Testis (tissue), 5 donors: ENCODE measurements around the gene CDH24. TPM values are rescaled to one million over a fixed set of nuclear protein-coding genes. Genes with fewer than 3 reads are reported as not detected.

ENCODE experiments used
- DNase-seq: peaks from one replicate; pipeline ENCODE4 v3.0.0-alpha.2; 2019
- H3K27ac ChIP-seq, 2 donors: fragments of 200-600 bp; sonication (generic); one replicate each; pipeline ENCODE4 v1.5.1; 2019
- H3K27me3 ChIP-seq: fragments of 200-600 bp; sonication (generic); one replicate; pipeline ENCODE4 v1.5.1; 2019
- H3K36me3 ChIP-seq: fragments of 200-600 bp; sonication (generic); one replicate; pipeline ENCODE4 v1.5.1; 2017; ENCODE audit warnings: low read depth; ENCODE audit errors: missing control alignments
- H3K4me1 ChIP-seq: fragments of 200-600 bp; sonication (generic); one replicate; pipeline ENCODE4 v1.5.1; 2019
- H3K4me3 ChIP-seq, 2 donors: fragments of 200-600 bp; sonication (generic); one replicate each; pipeline ENCODE4 v1.5.1; 2017 to 2019
- H3K9me3 ChIP-seq: fragments of 200-600 bp; sonication (generic); one replicate; pipeline ENCODE4 v1.5.1; 2017
- POLR2A ChIP-seq: fragments of 450-650 bp; IDR thresholded peaks from one replicate; pipeline ENCODE4 v1.6.1; 2017; ENCODE audit warnings: antibody characterized with exemption, mild to moderate bottlenecking, moderate library complexity
- WGBS, 2 donors: methylation state at CpG; one replicate each; pipeline ENCODE4 v1.1.5; 2018; 5-methylcytosine and 5-hydroxymethylcytosine counted together
- intact Hi-C: fragments of 100-400 bp; cut with DNase I; formaldehyde crosslinking; loops from one replicate; pipeline ENCODE4 v1.15.1; 2023; ENCODE audit warnings: low total_unique reads
- long read RNA-seq, 2 donors: transcript quantifications; one replicate each; lab custom pipeline, GENCODE V29; 2026
- polyA plus RNA-seq: library from polyadenylated mRNA; stranded (reverse); fragments of 350-450 nt; fragmentation: Illumina TruSeq; extraction: RNeasy Lipid Tissue Mini Kit (QIAGEN cat#74804); gene quantifications from one replicate; pipeline ENCODE4 v1.2.3, GENCODE V29; 2014; ENCODE audit warnings: low read depth, low replicate concordance; ENCODE audit not compliant: insufficient read depth
- total RNA-seq, 2 donors: library from RNA; depleted of rRNA; stranded (reverse); fragments of >200 nt; gene quantifications; one replicate each; pipeline ENCODE4 v1.2.3, GENCODE V29; 2016
- TF ChIP-seq, protein P1 (sequence below), 3 experiments: fragments of 450-650 bp in 2 of 3; fragments of 200-600 bp in 1 of 3; sonication (generic) in 1 of 3; IDR thresholded peaks; one replicate each; pipeline ENCODE4 v1.5.1; 2016 to 2019; ENCODE audit warnings: antibody characterized with exemption in 3 of 3, mild to moderate bottlenecking in 2 of 3, moderate library complexity in 1 of 3

The CDH24 gene
- 10 to 100 TPM; 10.2 TPM for total RNA-seq
- 3.9 TPM for polyA plus RNA-seq
- long read RNA-seq, donor 1, result 0 reads
- long read RNA-seq, donor 2, result 0 reads

DNA sequence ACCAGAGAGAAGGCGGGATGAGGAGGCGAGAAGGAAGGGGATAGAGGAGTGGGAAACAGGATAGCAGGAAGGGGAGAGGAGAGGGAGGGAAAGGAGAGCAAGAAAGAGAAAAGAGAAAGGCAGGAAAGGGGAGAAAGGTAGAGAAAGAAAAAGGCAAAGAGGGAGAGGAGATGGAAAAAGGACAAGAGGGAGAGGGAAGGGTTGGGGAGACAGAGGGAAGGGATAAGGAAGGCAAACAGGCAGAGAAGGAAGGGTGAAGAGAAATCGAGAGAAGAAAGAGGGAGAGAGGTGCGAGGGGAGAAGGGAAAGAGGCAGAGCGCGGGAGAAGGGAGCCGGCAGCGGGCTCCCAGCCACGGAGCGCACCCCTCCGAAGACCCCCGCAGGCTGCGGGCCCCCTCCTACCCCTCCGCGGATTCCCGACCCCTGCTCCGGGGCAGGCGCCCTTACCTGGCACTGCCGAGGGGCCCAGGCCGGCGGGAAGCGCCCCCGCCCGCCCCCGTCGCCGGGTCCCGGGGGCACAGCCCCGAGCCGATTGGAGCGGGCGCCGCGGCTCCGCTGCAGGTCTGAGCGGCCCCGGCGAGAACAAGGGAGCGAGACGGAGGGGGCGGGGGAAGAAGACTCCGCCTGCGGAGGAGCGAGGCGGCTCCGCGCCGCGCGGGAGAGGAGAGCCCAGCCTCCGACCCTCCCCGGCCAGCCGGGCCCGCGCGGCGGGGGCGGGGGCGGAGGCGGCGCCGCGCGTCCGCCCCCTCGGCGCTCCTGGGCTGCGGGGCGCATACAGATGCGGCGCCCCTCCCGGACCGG lies at the start of gene CDH24:
CDH24 (minus strand) TSS at position 565 of the 801 bp plus-strand sequence. CDS start 1,787 bp downstream, outside the sequence.
- DNase-seq, result peak; percentile 75
- Histone ChIP-seq H3K27ac (peak within 1 kb of the TSS in 1 of 2 donors; percentile 59), H3K27me3 (no peaks in the 10 kb centered on the region), H3K4me1 (peaks cover 13% of the 10 kb centered on the region), H3K4me3 (peak within 1 kb of the TSS; percentile 68 to 70), H3K36me3 (no peaks in the 10 kb centered on the region), H3K9me3 (no peaks in the 10 kb centered on the region)
- WGBS, 2 donors, result 4 to 8% methylated on average over 16 to 33 of the region's 73 CpGs
- TF ChIP-seq, protein P1, sequence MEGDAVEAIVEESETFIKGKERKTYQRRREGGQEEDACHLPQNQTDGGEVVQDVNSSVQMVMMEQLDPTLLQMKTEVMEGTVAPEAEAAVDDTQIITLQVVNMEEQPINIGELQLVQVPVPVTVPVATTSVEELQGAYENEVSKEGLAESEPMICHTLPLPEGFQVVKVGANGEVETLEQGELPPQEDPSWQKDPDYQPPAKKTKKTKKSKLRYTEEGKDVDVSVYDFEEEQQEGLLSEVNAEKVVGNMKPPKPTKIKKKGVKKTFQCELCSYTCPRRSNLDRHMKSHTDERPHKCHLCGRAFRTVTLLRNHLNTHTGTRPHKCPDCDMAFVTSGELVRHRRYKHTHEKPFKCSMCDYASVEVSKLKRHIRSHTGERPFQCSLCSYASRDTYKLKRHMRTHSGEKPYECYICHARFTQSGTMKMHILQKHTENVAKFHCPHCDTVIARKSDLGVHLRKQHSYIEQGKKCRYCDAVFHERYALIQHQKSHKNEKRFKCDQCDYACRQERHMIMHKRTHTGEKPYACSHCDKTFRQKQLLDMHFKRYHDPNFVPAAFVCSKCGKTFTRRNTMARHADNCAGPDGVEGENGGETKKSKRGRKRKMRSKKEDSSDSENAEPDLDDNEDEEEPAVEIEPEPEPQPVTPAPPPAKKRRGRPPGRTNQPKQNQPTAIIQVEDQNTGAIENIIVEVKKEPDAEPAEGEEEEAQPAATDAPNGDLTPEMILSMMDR (IDR thresholded peaks at IDR 0.05), result no peak
- intact Hi-C loops, result loop anchor here (5.0 kb wide), 1 partner anchor 70 kb away; no protein-coding TSS in a partner anchor

- Histone ChIP-seq H3K9me3 (no peaks in the 10 kb centered on the region), H3K36me3 (no peaks in the 10 kb centered on the region), H3K27ac (no peak overlapping the region), H3K4me3 (no peak overlapping the region), H3K4me1 (no peaks in the 10 kb centered on the region), H3K27me3 (no peaks in the 10 kb centered on the region)
- no peak for DNase-seq
- no peak for TF ChIP-seq POLR2A
- TF ChIP-seq, protein P1 (IDR thresholded peaks at IDR 0.05), result no peak
- intact Hi-C loops, result no loop called here
Observed at GRCh38 chr14:23106747-23107045, 49.4 kb upstream of the CDH24 start.

DNA sequence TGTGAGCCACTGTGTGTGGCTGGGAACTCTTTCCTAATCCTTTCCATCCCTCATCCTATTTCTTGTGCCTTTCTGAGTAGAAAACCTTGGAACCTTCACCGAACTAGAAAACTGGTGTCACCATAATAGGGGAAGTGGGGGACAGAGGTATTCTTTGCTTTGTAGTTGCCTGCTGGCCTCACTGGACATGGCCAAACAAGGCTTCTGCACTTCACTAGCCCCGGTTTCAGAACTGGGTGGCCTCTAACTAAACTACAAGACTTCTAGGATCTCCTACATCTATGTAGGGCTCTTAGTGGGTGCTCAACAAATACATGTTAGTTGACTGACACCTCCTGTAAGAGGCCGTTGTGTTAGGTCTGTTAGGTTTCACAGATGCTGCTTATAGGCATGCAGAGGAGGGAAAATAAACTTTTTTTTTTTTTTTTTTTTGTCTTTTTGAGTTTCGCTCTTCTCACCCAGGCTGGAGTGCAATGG lies 48.1 kb upstream of the CDH24 start:
- TF ChIP-seq, protein P1 (IDR thresholded peaks at IDR 0.05), result no peak
- no peak for TF ChIP-seq POLR2A
- WGBS, 2 donors, result 90 to 93% methylated on average over 4 of the region's 4 CpGs
- H3K9me3 ChIP-seq, result no peaks in the 10 kb centered on the region
- H3K36me3 ChIP-seq, result no peaks in the 10 kb centered on the region
- intact Hi-C loops, result no loop called here
- H3K4me1 ChIP-seq, result no peaks in the 10 kb centered on the region
- no peak overlapping the region for H3K4me3 ChIP-seq
- no peak overlapping the region for H3K27ac ChIP-seq
- no peaks in the 10 kb centered on the region for H3K27me3 ChIP-seq
- DNase-seq, result no peak

DNA sequence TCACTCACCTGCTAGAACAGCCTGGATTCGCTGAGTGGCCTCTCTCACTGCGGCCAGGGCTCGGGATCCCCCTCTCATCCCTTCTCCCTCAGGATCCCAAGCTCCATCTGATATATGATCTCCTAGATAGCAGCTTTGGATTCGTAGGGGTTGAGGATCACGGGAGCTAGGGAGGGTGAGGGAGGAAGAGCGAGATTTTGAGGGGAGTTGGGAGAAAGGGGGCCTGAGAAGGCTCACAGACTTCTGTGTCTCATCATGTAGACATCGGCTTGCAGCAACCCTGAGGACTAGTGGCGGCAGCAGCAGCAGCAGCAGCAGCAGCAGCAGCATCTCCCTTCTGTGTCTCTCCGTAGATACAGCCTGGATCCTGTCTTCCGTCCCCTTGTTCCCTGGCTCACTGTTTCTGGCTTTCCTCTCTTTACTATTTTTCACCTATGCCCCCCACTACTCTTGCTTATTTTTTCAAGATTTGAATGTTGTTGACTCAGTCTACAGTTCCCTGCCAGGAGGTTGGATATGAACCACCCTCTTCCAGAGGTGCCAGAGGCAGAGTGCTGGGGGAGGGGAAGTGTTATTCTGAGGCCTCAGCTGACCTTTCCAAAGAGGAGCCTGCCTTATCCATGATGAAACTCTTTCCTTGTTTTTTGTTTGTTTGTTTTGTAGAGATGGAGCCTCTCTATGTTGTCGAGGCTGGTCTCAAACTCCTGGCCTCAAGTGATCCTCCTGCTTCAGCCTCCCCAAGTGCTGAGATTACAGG lies 47.4 kb upstream of the CDH24 start, which contains the start of gene CIROP:
CIROP (minus strand) TSS at position 399 of the 757 bp plus-strand sequence; CDS start at position 330, 69 bp downstream.
- H3K4me3 ChIP-seq, result no peak within 1 kb of the TSS
- no peaks in the 10 kb centered on the region for H3K27me3 ChIP-seq
- DNase-seq, result no peak
- no peaks in the 10 kb centered on the region for H3K4me1 ChIP-seq
- no peaks in the 10 kb centered on the region for H3K36me3 ChIP-seq
- no peaks in the 10 kb centered on the region for H3K9me3 ChIP-seq
- H3K27ac ChIP-seq, result no peak within 1 kb of the TSS
- 73 to 75% methylated on average over 11 of the region's 11 CpGs for WGBS, 2 donors
- TF ChIP-seq POLR2A, result no peak
- TF ChIP-seq, protein P1 (IDR thresholded peaks at IDR 0.05), result no peak
- intact Hi-C loops, result no loop called here
